ENCODE measurements around the gene PAGR1.

DNA sequence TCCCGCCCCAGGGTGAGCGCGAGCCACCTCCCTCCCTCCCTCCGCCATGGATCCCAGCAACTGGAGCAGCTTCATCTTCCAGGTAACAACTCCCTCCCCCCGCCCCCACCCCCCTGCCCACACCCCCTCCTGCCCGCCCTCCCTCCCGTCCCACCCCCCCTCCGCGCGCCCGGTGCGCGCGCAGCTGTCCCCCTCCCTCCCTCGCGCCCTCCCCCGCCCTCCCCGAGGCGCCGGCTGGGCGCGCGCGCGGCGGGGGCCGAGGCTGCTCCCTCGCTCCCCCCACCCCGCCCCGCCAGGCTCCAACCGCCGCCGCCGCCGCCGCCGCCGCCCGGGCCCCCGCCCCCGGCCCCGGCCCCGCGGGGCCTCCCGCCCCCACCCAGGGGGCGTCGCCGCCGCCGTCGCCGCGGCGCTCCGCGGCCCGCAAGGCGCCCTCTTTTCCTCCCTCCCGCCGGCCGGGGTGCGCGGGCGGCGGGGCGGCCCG is 9.8 kb upstream of the PAGR1 start, which contains the start of gene MAZ:
- TF ChIP-seq TAF1 (IDR thresholded peaks at IDR 0.05; ENCODE audit: low read depth) (0 out of 2 replicates have a peak, but pooled peaks have one; percentile 2), YY1 (IDR thresholded peaks at IDR 0.05; ENCODE audit: low read depth) (no peak), MAX (IDR thresholded peaks at IDR 0.05) (no peak), RAD21 (IDR thresholded peaks at IDR 0.05; ENCODE audit: low read depth) (no peak), NFIC (IDR thresholded peaks at IDR 0.05) (no peak), CEBPB (IDR thresholded peaks at IDR 0.05) (no peak), FOXM1 (IDR thresholded peaks at IDR 0.05; ENCODE audit: borderline replicate concordance, low read depth) (no peak), REST (IDR thresholded peaks at IDR 0.05; ENCODE audit: low read depth) (no peak), CREB1 (IDR thresholded peaks at IDR 0.05; ENCODE audit: low read depth) (no peak), EP300 (IDR thresholded peaks at IDR 0.05; ENCODE audit: borderline replicate concordance) (no peak), EGR1 (IDR thresholded peaks at IDR 0.05) (no peak), ZBTB7A (IDR thresholded peaks at IDR 0.05; ENCODE audit: low read depth) (no peak), USF1 (IDR thresholded peaks at IDR 0.05) (no peak)
